Smooth muscle cell (in vitro differentiated cells): Measurements from ENCODE around the gene C1QL4. TPM values are rescaled to one million over a fixed set of nuclear protein-coding genes. Genes with fewer than 3 reads are reported as not detected.

Experiments used
- DNase-seq: peaks from one replicate; lab custom pipeline; 2025; ENCODE audit not compliant: unreplicated experiment; lab: John Stamatoyannopoulos, UW
- H2AFZ ChIP-seq: fragments of 200-600 bp; sonication (generic); 2 replicates; pipeline ENCODE4 v1.6.0; 2016; ENCODE audit warnings: antibody characterized with exemption, low read depth, mild to moderate bottlenecking
- H3F3A ChIP-seq: fragments of 200-600 bp; sonication (generic); 2 replicates; pipeline ENCODE4 v1.6.0; 2017; ENCODE audit warnings: antibody characterized with exemption, low read depth
- H3K27ac ChIP-seq: fragments of 200-600 bp; sonication (generic); 2 replicates; pipeline ENCODE4 v1.5.1; 2016; ENCODE audit warnings: low read depth, mild to moderate bottlenecking
- H3K27me3 ChIP-seq: fragments of 200-600 bp; sonication (generic); 2 replicates; pipeline ENCODE4 v1.6.1; 2016; ENCODE audit warnings: low read depth, mild to moderate bottlenecking
- H3K36me3 ChIP-seq: fragments of 200-600 bp; sonication (generic); 2 replicates; pipeline ENCODE4 v1.5.1; 2016; ENCODE audit warnings: low read depth
- H3K4me1 ChIP-seq: fragments of 200-600 bp; sonication (generic); 2 replicates; pipeline ENCODE4 v1.5.1; 2016; ENCODE audit warnings: low read depth
- H3K4me2 ChIP-seq: fragments of 200-600 bp; sonication (generic); 2 replicates; pipeline ENCODE4 v1.6.0; 2016; ENCODE audit warnings: mild to moderate bottlenecking
- H3K4me3 ChIP-seq: fragments of 200-600 bp; sonication (generic); 2 replicates; pipeline ENCODE4 v1.5.1; 2016; ENCODE audit warnings: mild to moderate bottlenecking
- H3K79me2 ChIP-seq: fragments of 200-600 bp; sonication (generic); 2 replicates; pipeline ENCODE4 v1.6.0; 2016; ENCODE audit warnings: low read depth, mild to moderate bottlenecking
- H3K9ac ChIP-seq: fragments of 200-600 bp; sonication (generic); 2 replicates; pipeline ENCODE4 v1.6.0; 2016; ENCODE audit warnings: low read depth
- H3K9me3 ChIP-seq: fragments of 200-600 bp; sonication (generic); replicated peaks from 2 replicates; pipeline ENCODE4 v1.5.1; 2016; ENCODE audit warnings: low read depth
- H4K20me1 ChIP-seq: fragments of 200-600 bp; sonication (generic); 2 replicates; pipeline ENCODE4 v1.6.0; 2016; ENCODE audit warnings: low read depth
- WGBS: methylation state at CpG from one replicate; pipeline ENCODE4 v1.1.7; 2016; ENCODE audit warnings: low lambda C conversion rate; 5-methylcytosine and 5-hydroxymethylcytosine counted together
- polyA plus RNA-seq: library from polyadenylated mRNA; unstranded; fragments of >200 nt; fragmentation: Nextera tagmentation; extraction: Ambion mirVana; gene quantifications from 2 replicates; pipeline ENCODE4 v1.2.1, GENCODE V29; 2016
- total RNA-seq: library from RNA; depleted of rRNA; stranded (reverse); fragments of >200 nt; gene quantifications from 2 replicates; pipeline ENCODE4 v1.2.3, GENCODE V29; 2014
- TF ChIP-seq, protein P1 (sequence below): fragments of 200-600 bp; sonication (generic); IDR thresholded peaks from 2 replicates; pipeline ENCODE4 v1.5.1; 2017; ENCODE audit warnings: borderline replicate concordance, mild to moderate bottlenecking, antibody characterized with exemption; ENCODE audit not compliant: insufficient read depth, poor library complexity, severe bottlenecking

The C1QL4 gene
- total and polyA plus RNA-seq, 2 experiments from 2014 or later, result 0.09 TPM; not detected in 1

- no peak overlapping the region for H3K4me3 ChIP-seq
These were observed 2.5 kb upstream of the C1QL4 start for GRCh38 chr12:49339464-49339861.

DNA sequence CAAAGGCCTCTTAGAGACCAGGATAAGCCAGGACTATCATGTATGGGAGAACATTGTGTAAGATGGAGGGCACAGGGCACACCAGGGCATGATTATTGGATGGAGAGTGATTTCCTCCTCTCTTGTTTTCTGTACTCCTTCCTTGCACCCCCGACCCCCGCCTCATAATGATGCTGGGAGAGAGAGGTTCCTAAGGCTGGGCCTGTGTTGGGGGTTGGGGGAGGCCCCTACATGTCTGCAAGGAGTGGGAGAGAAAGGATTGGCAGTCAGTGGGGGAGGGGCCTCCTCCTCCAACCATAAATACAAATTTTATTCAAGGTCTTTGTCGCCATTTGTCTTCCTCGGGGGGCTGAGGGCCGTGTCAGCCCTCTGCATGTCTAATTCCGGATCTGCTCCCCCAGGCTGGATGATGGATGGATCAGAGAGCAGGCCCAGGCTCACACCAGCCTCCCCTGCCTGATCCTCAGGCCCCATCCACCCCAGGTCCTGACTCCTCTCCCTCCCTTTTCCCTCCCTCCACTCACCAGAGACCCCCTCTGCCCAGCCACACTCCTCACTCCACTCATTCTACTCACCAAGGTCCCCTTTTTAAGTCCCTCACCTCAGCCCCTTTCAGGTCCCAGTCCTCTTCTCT, 2.0 kb upstream of the C1QL4 start:
- Histone ChIP-seq H2AFZ (no peak overlapping the region), H3K79me2 (no peaks in the 10 kb centered on the region), H3K4me3 (no peak overlapping the region), H4K20me1 (no peaks in the 10 kb centered on the region), H3K27me3 (peaks cover 100% of the 10 kb centered on the region), H3K36me3 (no peaks in the 10 kb centered on the region), H3K9ac (no peak overlapping the region), H3K27ac (no peak overlapping the region), H3K4me1 (peaks cover 21% of the 10 kb centered on the region), H3K9me3 (no peaks in the 10 kb centered on the region), H3F3A (no peaks in the 10 kb centered on the region), H3K4me2 (no peak overlapping the region)
- WGBS, result 44% methylated on average over 6 of the region's 6 CpGs
- TF ChIP-seq, protein P1, sequence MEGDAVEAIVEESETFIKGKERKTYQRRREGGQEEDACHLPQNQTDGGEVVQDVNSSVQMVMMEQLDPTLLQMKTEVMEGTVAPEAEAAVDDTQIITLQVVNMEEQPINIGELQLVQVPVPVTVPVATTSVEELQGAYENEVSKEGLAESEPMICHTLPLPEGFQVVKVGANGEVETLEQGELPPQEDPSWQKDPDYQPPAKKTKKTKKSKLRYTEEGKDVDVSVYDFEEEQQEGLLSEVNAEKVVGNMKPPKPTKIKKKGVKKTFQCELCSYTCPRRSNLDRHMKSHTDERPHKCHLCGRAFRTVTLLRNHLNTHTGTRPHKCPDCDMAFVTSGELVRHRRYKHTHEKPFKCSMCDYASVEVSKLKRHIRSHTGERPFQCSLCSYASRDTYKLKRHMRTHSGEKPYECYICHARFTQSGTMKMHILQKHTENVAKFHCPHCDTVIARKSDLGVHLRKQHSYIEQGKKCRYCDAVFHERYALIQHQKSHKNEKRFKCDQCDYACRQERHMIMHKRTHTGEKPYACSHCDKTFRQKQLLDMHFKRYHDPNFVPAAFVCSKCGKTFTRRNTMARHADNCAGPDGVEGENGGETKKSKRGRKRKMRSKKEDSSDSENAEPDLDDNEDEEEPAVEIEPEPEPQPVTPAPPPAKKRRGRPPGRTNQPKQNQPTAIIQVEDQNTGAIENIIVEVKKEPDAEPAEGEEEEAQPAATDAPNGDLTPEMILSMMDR, result no peak
- no peak for DNase-seq

More at GRCh38 chr12:49339464-49339861, 2.5 kb upstream of the C1QL4 start:
- no peaks in the 10 kb centered on the region for H4K20me1 ChIP-seq
- no peaks in the 10 kb centered on the region for H3K79me2 ChIP-seq
- H3K4me1 ChIP-seq, result peaks cover 21% of the 10 kb centered on the region
- DNase-seq, result no peak
- no peaks in the 10 kb centered on the region for H3K9me3 ChIP-seq
- no peaks in the 10 kb centered on the region for H3K36me3 ChIP-seq
- no peak overlapping the region for H3K27ac ChIP-seq
- TF ChIP-seq, protein P1, result no peak
- no peak overlapping the region for H3K4me2 ChIP-seq
- no peaks in the 10 kb centered on the region for H3F3A ChIP-seq
- peaks cover 100% of the 10 kb centered on the region for H3K27me3 ChIP-seq
- no peak overlapping the region for H3K9ac ChIP-seq
- H2AFZ ChIP-seq, result no peak overlapping the region
- 44% methylated on average over 5 of the region's 5 CpGs for WGBS

DNA sequence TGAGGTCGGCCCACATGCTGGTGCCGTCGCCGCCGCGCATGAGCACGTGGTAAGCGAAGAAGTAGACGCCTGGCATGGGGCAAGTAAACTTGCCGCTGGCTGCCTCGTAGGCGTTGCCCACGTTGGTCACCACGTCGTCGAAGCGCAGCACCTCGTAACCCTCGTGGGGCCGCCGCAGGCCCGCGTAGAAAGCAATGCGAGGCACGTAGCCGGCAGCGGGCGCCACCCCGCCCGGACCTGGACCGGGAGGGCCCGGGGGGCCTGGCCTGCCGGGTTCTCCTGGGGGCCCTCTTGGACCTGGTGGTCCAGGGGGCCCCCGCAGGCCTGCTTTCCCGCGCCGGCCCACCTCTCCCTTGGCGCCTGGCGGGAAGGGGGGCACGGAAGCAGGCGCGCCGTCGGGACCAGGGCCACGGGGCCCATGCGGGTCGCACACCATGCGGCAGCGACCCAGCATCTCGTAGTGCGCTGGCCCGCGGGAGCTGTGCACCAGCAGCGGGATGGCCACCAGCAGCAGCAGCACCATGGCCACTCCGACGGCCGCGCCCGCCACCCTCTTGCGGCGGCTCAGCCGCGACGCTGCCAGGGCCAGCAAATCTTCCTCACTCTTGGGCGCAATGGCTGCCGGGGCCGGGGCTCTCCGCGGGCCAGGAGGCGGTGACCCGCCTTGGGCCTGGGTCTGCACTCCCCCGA, 888 bp downstream of the C1QL4 start:
- DNase-seq, result no peak
- no peaks in the 10 kb centered on the region for H3K36me3 ChIP-seq
- H4K20me1 ChIP-seq, result no peaks in the 10 kb centered on the region
- WGBS, result 30% methylated on average over 71 of the region's 72 CpGs
- no peaks in the 10 kb centered on the region for H3K9me3 ChIP-seq
- H3F3A ChIP-seq, result no peaks in the 10 kb centered on the region
- peaks cover 89% of the 10 kb centered on the region for H3K27me3 ChIP-seq
- H3K4me1 ChIP-seq, result peaks cover 6% of the 10 kb centered on the region
- no peak overlapping the region for H3K9ac ChIP-seq
- no peaks in the 10 kb centered on the region for H3K79me2 ChIP-seq
- no peak overlapping the region for H3K4me3 ChIP-seq
- H2AFZ ChIP-seq, result peak overlapping the region; percentile 78
- peak overlapping the region; percentile 85 for H3K4me2 ChIP-seq
- TF ChIP-seq, protein P1, result no peak
- H3K27ac ChIP-seq, result no peak overlapping the region
